NCI-H2227 (cell line): Measurements from ENCODE around the gene TRPC6.
"Not testable (repeated sequence)": the region's sequence is repeated elsewhere in the genome, so short reads cannot be mapped to it uniquely, and the experiment has no call there.

Experiments
- DNase-seq: peaks from one replicate; lab custom pipeline; 2025; ENCODE audit not compliant: unreplicated experiment; lab: John Stamatoyannopoulos, UW

The TRPC6 gene

GRCh38 chr11:101523193-101523592, 60.6 kb downstream of the TRPC6 start:
- DNase-seq: no peak

GRCh38 chr11:101521821-101522220, 62.0 kb downstream of the TRPC6 start:
- DNase-seq: no peak

GRCh38 chr11:101516546-101516945, 67.3 kb downstream of the TRPC6 start:
- DNase-seq: no peak

GRCh38 chr11:101511065-101511464, 72.7 kb downstream of the TRPC6 start:
- no peak for DNase-seq

- DNase-seq: no peak
Observed at GRCh38 chr11:101510591-101510990, 73.2 kb downstream of the TRPC6 start.

GRCh38 chr11:101509922-101510321, 73.9 kb downstream of the TRPC6 start:
- no peak for DNase-seq

GRCh38 chr11:101508370-101508769, 75.4 kb downstream of the TRPC6 start:
- DNase-seq: no peak

- DNase-seq: no peak
Observed at GRCh38 chr11:101498891-101499290, 84.9 kb downstream of the TRPC6 start.

- DNase-seq: no peak
Observed at GRCh38 chr11:101497291-101497690, 86.5 kb downstream of the TRPC6 start.

GRCh38 chr11:101487775-101488174, 96.0 kb downstream of the TRPC6 start:
- DNase-seq: no peak

GRCh38 chr11:101482556-101483124, 101.2 kb downstream of the TRPC6 start:
- no peak for DNase-seq

- no peak for DNase-seq
Observed at GRCh38 chr11:101478587-101479369, 105.0 kb downstream of the TRPC6 start.

- no peak for DNase-seq
Observed at GRCh38 chr11:101477926-101478325, 105.9 kb downstream of the TRPC6 start.

GRCh38 chr11:101476191-101476590, 107.6 kb downstream of the TRPC6 start:
- DNase-seq: no peak

- DNase-seq: no peak
Observed at GRCh38 chr11:101475699-101476098, 108.1 kb downstream of the TRPC6 start.

- no peak for DNase-seq
Observed at GRCh38 chr11:101474666-101475065, 109.1 kb downstream of the TRPC6 start.

- DNase-seq: no peak
Observed at GRCh38 chr11:101470881-101471520, 112.8 kb downstream of the TRPC6 start.

GRCh38 chr11:101470419-101470818, 113.4 kb downstream of the TRPC6 start:
- no peak for DNase-seq

GRCh38 chr11:101466352-101466751, 117.5 kb downstream of the TRPC6 start:
- no peak for DNase-seq

- DNase-seq: not testable (repeated sequence)
Observed at GRCh38 chr11:101464388-101464787, 119.4 kb downstream of the TRPC6 start.

GRCh38 chr11:101459020-101459419, 124.8 kb downstream of the TRPC6 start:
- no peak for DNase-seq

- no peak for DNase-seq
Observed at GRCh38 chr11:101458161-101458560, 125.6 kb downstream of the TRPC6 start.
